Measurements from ENCODE around the gene ATP5PD.

The ATP5PD gene

DNA sequence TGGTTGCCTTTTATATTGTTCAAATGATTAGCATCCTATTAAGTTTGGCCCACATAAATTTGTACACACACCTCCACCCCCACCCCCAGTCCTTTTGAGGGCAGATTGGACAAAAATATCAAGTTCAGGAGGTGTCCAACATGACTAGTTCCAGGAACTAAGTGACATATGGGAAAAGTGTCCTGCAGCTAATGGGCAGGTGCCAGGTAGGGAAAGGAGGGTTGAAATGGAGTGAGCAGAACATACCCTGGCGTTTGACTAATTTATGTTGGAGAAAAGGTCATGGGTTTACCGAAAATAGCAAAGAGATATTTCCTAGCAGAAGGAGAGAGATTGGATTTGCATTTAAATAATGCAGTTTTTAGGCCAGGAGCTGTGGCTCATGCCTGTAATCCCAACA lies 5.2 kb upstream of the ATP5PD start:
- Histone ChIP-seq H3K9me3 (ENCODE audit: low read length) (no peaks in the 10 kb centered on the region), H2AFZ (ENCODE audit: low read length) (no peak overlapping the region), H3K27me3 (ENCODE audit: insufficient read depth, low read length) (no peaks in the 10 kb centered on the region), H3K27ac (ENCODE audit: low read depth, low read length, poor library complexity, severe bottlenecking) (no peak overlapping the region), H3K4me3 (ENCODE audit: low read depth, low read length, poor library complexity, severe bottlenecking) (no peak overlapping the region), H3K4me1 (ENCODE audit: insufficient read depth, low read length, severe bottlenecking) (peaks cover 14% of the 10 kb centered on the region), H3K4me2 (ENCODE audit: low read length) (no peak overlapping the region), H3K36me3 (ENCODE audit: insufficient read depth, low read length) (peaks cover 40% of the 10 kb centered on the region), H3K79me2 (ENCODE audit: insufficient read depth, low read length) (no peaks in the 10 kb centered on the region), H4K20me1 (ENCODE audit: insufficient read depth, low read length) (no peaks in the 10 kb centered on the region), H3F3A (ENCODE audit: insufficient read depth, low read length) (no peaks in the 10 kb centered on the region), H3K9ac (ENCODE audit: low read length) (no peak overlapping the region), H3K9me2 (ENCODE audit: low read depth, low read length) (no peaks in the 10 kb centered on the region)
- TF ChIP-seq EZH2 (IDR thresholded peaks at IDR 0.05; ENCODE audit: borderline replicate concordance, low read length), result no peak
- TF ChIP-seq, protein P1, sequence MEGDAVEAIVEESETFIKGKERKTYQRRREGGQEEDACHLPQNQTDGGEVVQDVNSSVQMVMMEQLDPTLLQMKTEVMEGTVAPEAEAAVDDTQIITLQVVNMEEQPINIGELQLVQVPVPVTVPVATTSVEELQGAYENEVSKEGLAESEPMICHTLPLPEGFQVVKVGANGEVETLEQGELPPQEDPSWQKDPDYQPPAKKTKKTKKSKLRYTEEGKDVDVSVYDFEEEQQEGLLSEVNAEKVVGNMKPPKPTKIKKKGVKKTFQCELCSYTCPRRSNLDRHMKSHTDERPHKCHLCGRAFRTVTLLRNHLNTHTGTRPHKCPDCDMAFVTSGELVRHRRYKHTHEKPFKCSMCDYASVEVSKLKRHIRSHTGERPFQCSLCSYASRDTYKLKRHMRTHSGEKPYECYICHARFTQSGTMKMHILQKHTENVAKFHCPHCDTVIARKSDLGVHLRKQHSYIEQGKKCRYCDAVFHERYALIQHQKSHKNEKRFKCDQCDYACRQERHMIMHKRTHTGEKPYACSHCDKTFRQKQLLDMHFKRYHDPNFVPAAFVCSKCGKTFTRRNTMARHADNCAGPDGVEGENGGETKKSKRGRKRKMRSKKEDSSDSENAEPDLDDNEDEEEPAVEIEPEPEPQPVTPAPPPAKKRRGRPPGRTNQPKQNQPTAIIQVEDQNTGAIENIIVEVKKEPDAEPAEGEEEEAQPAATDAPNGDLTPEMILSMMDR (IDR thresholded peaks at IDR 0.05; ENCODE audit: low read length), result no peak

DNA sequence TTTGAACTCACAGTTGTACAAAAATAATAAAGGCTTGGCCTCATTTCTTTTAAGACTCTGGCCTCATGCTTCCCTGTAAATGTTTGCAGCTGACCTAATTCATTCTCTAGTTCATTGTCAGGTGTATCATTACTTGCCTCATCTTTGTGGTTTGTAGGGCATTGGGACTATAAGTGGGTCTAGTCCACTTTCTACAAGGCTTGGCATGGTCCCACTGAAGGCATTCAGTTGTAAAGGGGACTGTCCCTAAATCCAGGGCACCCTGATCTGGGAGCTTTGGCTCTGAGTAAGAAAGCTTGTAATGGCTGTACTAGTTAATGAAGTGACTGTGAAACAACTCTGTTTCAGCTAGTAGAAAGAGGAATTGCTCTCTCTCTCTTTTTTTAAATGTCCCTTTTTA lies 2.9 kb upstream of the ATP5PD start:
- Histone ChIP-seq H3K4me2 (ENCODE audit: low read length) (no peak overlapping the region), H3K9ac (ENCODE audit: low read length) (no peak overlapping the region), H3K27me3 (ENCODE audit: insufficient read depth, low read length) (no peaks in the 10 kb centered on the region), H3K9me2 (ENCODE audit: low read depth, low read length) (no peaks in the 10 kb centered on the region), H3F3A (ENCODE audit: insufficient read depth, low read length) (no peaks in the 10 kb centered on the region), H3K36me3 (ENCODE audit: insufficient read depth, low read length) (peaks cover 33% of the 10 kb centered on the region), H3K9me3 (ENCODE audit: low read length) (no peaks in the 10 kb centered on the region), H4K20me1 (ENCODE audit: insufficient read depth, low read length) (no peaks in the 10 kb centered on the region), H3K4me3 (ENCODE audit: low read depth, low read length, poor library complexity, severe bottlenecking) (no peak overlapping the region), H3K27ac (ENCODE audit: low read depth, low read length, poor library complexity, severe bottlenecking) (no peak overlapping the region), H3K79me2 (ENCODE audit: insufficient read depth, low read length) (no peaks in the 10 kb centered on the region), H3K4me1 (ENCODE audit: insufficient read depth, low read length, severe bottlenecking) (peaks cover 24% of the 10 kb centered on the region), H2AFZ (ENCODE audit: low read length) (no peak overlapping the region)
- TF ChIP-seq, protein P1 (IDR thresholded peaks at IDR 0.05; ENCODE audit: low read length), result no peak
- no peak for TF ChIP-seq EZH2 (IDR thresholded peaks at IDR 0.05; ENCODE audit: borderline replicate concordance, low read length)

GRCh38 chr17:75049057-75049456 lies 2.3 kb upstream of the ATP5PD start:
- Histone ChIP-seq H3K9me2 (ENCODE audit: low read depth, low read length) (no peaks in the 10 kb centered on the region), H4K20me1 (ENCODE audit: insufficient read depth, low read length) (no peaks in the 10 kb centered on the region), H3K27me3 (ENCODE audit: insufficient read depth, low read length) (no peaks in the 10 kb centered on the region), H3F3A (ENCODE audit: insufficient read depth, low read length) (no peaks in the 10 kb centered on the region), H3K4me1 (ENCODE audit: insufficient read depth, low read length, severe bottlenecking) (peaks cover 24% of the 10 kb centered on the region), H3K4me3 (ENCODE audit: low read depth, low read length, poor library complexity, severe bottlenecking) (no peak overlapping the region), H3K79me2 (ENCODE audit: insufficient read depth, low read length) (no peaks in the 10 kb centered on the region), H3K9ac (ENCODE audit: low read length) (no peak overlapping the region), H3K9me3 (ENCODE audit: low read length) (no peaks in the 10 kb centered on the region), H3K36me3 (ENCODE audit: insufficient read depth, low read length) (peaks cover 31% of the 10 kb centered on the region), H3K4me2 (ENCODE audit: low read length) (peak overlapping the region; percentile 100; the same call in 1 of the 2 replicates), H3K27ac (ENCODE audit: low read depth, low read length, poor library complexity, severe bottlenecking) (no peak overlapping the region), H2AFZ (ENCODE audit: low read length) (no peak overlapping the region)
- TF ChIP-seq, protein P1 (IDR thresholded peaks at IDR 0.05; ENCODE audit: low read length), result no peak

Measured in OCI-LY1 (cell line).